Measurements from ENCODE around the gene SLC30A5. TPM values are rescaled to one million over a fixed set of nuclear protein-coding genes. Genes with fewer than 3 reads are reported as not detected.

SLC30A5 gene
- total RNA-seq, 1 donor from 2014 or later, result 44.8 TPM

DNA sequence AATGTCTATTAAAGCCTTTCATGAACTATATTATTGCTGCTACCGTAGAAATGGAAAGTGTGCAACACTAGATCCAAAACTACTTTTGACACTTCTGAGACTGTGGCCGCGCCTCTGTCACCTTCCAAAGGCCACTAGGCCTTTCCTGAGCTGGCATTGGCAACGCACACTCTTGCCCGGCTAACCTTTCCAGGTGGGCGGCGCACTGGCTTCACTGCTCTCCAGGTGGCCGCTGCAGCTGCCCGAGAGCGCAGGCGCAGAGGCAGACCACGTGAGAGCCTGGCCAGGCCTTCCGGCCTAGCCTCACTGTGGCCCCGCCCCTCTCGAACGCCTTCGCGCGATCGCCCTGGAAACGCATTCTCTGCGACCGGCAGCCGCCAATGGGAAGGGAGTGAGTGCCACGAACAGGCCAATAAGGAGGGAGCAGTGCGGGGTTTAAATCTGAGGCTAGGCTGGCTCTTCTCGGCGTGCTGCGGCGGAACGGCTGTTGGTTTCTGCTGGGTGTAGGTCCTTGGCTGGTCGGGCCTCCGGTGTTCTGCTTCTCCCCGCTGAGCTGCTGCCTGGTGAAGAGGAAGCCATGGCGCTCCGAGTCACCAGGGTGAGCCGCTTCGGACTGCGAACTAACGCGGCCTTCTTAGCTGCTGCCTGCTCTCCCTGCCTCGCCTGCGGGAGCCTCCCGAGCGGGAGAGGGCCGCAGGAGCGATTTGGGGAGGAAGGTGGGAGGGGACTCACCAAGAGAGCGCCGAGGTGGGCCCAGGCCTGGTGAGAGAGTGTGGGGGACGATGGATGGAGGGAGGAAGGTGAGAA lies 73.1 kb downstream of the SLC30A5 start, which contains the start of gene CCNB1:
CCNB1 (plus strand) TSS at position 465 of the 807 bp plus-strand sequence; CDS start at position 578, 113 bp downstream.
- DNase-seq (ENCODE audit: low spot score), result peak; percentile 98

DNA sequence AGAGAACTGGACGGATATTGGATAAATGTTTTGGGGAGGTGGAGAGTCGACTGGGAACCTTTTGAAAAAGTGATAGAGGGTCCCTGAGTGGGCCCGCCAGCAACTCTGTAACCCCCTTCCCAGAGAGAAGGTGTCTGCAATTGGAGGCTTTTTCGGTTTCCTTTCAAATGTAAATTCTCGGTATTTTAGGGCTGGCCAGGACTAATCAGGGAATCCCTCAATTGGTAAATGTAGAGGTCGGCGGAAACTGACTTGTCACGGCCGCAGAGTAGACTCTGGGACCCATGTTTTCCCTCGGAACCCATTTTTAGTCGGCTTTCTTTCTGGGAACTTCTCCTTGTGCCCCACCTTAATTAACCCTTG lies 73.7 kb downstream of the SLC30A5 start:
- DNase-seq (ENCODE audit: low spot score), result no peak

DNA sequence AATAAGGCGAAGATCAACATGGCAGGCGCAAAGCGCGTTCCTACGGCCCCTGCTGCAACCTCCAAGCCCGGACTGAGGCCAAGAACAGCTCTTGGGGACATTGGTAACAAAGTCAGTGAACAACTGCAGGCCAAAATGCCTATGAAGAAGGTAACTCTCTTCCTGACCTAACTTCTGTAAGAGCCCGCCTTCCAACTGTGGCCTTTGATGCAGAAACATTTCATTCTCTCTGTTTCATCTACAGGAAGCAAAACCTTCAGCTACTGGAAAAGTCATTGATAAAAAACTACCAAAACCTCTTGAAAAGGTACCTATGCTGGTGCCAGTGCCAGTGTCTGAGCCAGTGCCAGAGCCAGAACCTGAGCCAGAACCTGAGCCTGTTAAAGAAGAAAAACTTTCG lies 74.1 kb downstream of the SLC30A5 start:
- no peak for DNase-seq (ENCODE audit: low spot score)

DNA sequence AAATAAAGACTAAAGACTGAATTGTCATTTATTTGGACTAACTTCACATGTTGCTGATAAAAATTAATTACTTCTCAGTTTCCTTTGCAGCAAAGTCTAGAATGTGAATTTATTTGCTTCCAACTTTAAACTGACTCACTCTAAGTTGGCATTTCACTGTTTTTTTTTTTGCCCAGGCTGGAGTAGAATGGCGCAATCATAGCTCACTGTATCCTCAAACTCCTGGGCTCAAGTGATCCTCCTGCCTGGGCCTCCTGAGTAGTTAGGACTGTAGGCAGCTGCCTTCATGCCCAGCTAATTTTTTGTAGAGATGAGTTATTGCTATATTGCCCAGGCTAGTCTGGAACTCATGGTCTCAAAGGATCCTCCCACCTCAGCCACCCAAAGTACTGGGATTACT lies 76.7 kb downstream of the SLC30A5 start:
- DNase-seq (ENCODE audit: low spot score), result no peak

DNA sequence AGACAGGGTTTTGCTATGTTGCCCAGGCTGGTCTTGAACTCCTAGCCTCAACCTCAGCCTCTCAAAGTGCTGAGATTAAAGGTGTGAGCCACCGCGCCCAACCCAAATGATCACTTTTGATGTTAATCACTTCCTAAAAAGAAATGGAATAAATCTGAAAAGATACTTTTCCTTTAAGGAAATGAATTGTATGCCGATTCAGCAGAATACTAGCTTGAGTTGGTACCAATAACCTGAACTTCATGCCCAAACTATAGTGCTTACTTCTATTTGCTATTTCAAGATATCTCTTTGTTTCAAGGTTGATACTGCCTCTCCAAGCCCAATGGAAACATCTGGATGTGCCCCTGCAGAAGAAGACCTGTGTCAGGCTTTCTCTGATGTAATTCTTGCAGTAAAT lies 77.2 kb downstream of the SLC30A5 start:
- DNase-seq (ENCODE audit: low spot score), result no peak

Other genes with a start within 250 kb of the SLC30A5 start
- 4.9 TPM for gene CCNB1, start 73.1 kb downstream of the SLC30A5 start, total RNA-seq
- 2.3 TPM for gene CENPH, start 95.6 kb downstream of the SLC30A5 start, total RNA-seq
- gene CDK7, start 140.9 kb downstream of the SLC30A5 start, total RNA-seq, result 20.1 TPM
- gene CCDC125, start 238.8 kb downstream of the SLC30A5 start, total RNA-seq, result 8.2 TPM

All from mesenteric fat pad (tissue), 1 donor.